DND-41 (cell line): ENCODE measurements around the gene POGLUT2.

Experiments used
- ATAC-seq: fragments of 200-7000 bp; cut with Tn5 transposase; 3 replicates; pipeline ENCODE4 v1.9.1; 2021; ENCODE audit warnings: low read depth; ENCODE audit not compliant: insufficient read depth
- DNase-seq: peaks from one replicate; pipeline ENCODE4 v3.0.0-alpha.2; 2020
- H2AFZ ChIP-seq: 2 replicates; pipeline ENCODE4 v1.6.0; 2012; ENCODE audit warnings: low read depth, low read length
- H3K27ac ChIP-seq: 2 replicates; pipeline ENCODE4 v1.5.1; 2012; ENCODE audit warnings: low read length, inconsistent platforms
- H3K27me3 ChIP-seq: fragments of 200-600 bp; sonication (generic); 2 replicates; pipeline ENCODE4 v1.6.0; 2012; ENCODE audit warnings: low read length, mild to moderate bottlenecking, inconsistent platforms; ENCODE audit not compliant: insufficient read depth, poor library complexity
- H3K36me3 ChIP-seq: 2 replicates; pipeline ENCODE4 v1.5.1; 2012; ENCODE audit warnings: low read length, inconsistent platforms; ENCODE audit not compliant: insufficient read depth
- H3K4me1 ChIP-seq: 2 replicates; pipeline ENCODE4 v1.5.1; 2012; ENCODE audit warnings: mild to moderate bottlenecking, low read length; ENCODE audit not compliant: insufficient read depth
- H3K4me2 ChIP-seq: 2 replicates; pipeline ENCODE4 v1.6.0; 2012; ENCODE audit warnings: mild to moderate bottlenecking, moderate library complexity, low read length, inconsistent platforms; ENCODE audit not compliant: insufficient read depth
- H3K4me3 ChIP-seq, 2 experiments: fragments of 200-600 bp in 1 of 2; shearing (Covaris generic) in 1 of 2; 2 replicates each; pipeline ENCODE4 v1.5.1; 2012 to 2016; ENCODE audit warnings: inconsistent platforms in 2 of 2, low read length in 2 of 2, mild to moderate bottlenecking in 2 of 2, low read depth in 1 of 2, moderate library complexity in 1 of 2
- H3K79me2 ChIP-seq: 2 replicates; pipeline ENCODE4 v1.6.0; 2012; ENCODE audit warnings: low read length, inconsistent platforms; ENCODE audit not compliant: insufficient read depth
- H3K9ac ChIP-seq: 2 replicates; pipeline ENCODE4 v1.6.0; 2012; ENCODE audit warnings: low read depth, mild to moderate bottlenecking, inconsistent platforms, low read length, moderate library complexity
- H3K9me3 ChIP-seq: 2 replicates; pipeline ENCODE4 v1.5.1; 2012; ENCODE audit warnings: low read length, moderate library complexity, mild to moderate bottlenecking, inconsistent platforms; ENCODE audit not compliant: insufficient read depth, severe bottlenecking
- H4K20me1 ChIP-seq: 2 replicates; pipeline ENCODE4 v1.6.0; 2012; ENCODE audit warnings: low read length; ENCODE audit not compliant: insufficient read depth
- CTCF ChIP-seq: IDR thresholded peaks from 2 replicates; pipeline ENCODE4 v1.5.1; 2012; ENCODE audit warnings: borderline replicate concordance, low read length, moderate library complexity, mild to moderate bottlenecking; ENCODE audit not compliant: poor library complexity, severe bottlenecking; ENCODE audit errors: extremely low read depth
- EZH2 ChIP-seq: IDR thresholded peaks from 3 replicates; pipeline ENCODE4 v1.6.1; 2012; ENCODE audit warnings: borderline replicate concordance, low read depth, mild to moderate bottlenecking, moderate library complexity, low read length, inconsistent platforms; ENCODE audit not compliant: severe bottlenecking

The POGLUT2 gene

GRCh38 chr13:102825921-102826706 is 27.3 kb upstream of the POGLUT2 start:
- no peak overlapping the region for H3K9ac ChIP-seq
- H3K36me3 ChIP-seq = peaks cover 53% of the 10 kb centered on the region
- H3K27me3 ChIP-seq = no peaks in the 10 kb centered on the region
- no peak overlapping the region for H3K27ac ChIP-seq
- H3K4me1 ChIP-seq = no peaks in the 10 kb centered on the region
- H4K20me1 ChIP-seq = no peaks in the 10 kb centered on the region
- no peak for ATAC-seq
- H3K9me3 ChIP-seq = no peaks in the 10 kb centered on the region
- no peak for DNase-seq
- TF ChIP-seq CTCF (no peak), EZH2 (no peak)
- H3K4me2 ChIP-seq = no peak overlapping the region
- no peak overlapping the region for H3K4me3 ChIP-seq
- H3K79me2 ChIP-seq = no peaks in the 10 kb centered on the region
- H2AFZ ChIP-seq = no peak overlapping the region

- no peaks in the 10 kb centered on the region for H3K27me3 ChIP-seq
- no peak overlapping the region for H2AFZ ChIP-seq
- peaks cover 55% of the 10 kb centered on the region for H3K36me3 ChIP-seq
- H3K4me3 ChIP-seq = no peak overlapping the region
- no peaks in the 10 kb centered on the region for H3K4me1 ChIP-seq
- no peak overlapping the region for H3K27ac ChIP-seq
- DNase-seq (no peak), ATAC-seq (no peak)
- no peak overlapping the region for H3K9ac ChIP-seq
- TF ChIP-seq CTCF (no peak), EZH2 (no peak)
- H3K9me3 ChIP-seq = no peaks in the 10 kb centered on the region
- no peak overlapping the region for H3K4me2 ChIP-seq
- no peaks in the 10 kb centered on the region for H3K79me2 ChIP-seq
- H4K20me1 ChIP-seq = no peaks in the 10 kb centered on the region
Observed at GRCh38 chr13:102825400-102825799, 26.6 kb upstream of the POGLUT2 start.

GRCh38 chr13:102817907-102818306 is 19.1 kb upstream of the POGLUT2 start:
- no peak for DNase-seq
- Histone ChIP-seq H3K9ac (no peak overlapping the region), H2AFZ (no peak overlapping the region), H3K4me1 (peaks cover 16% of the 10 kb centered on the region), H3K9me3 (no peaks in the 10 kb centered on the region), H4K20me1 (no peaks in the 10 kb centered on the region), H3K27ac (no peak overlapping the region), H3K36me3 (peaks cover 47% of the 10 kb centered on the region), H3K4me2 (no peak overlapping the region), H3K4me3 (no peak overlapping the region), H3K27me3 (no peaks in the 10 kb centered on the region), H3K79me2 (peaks cover 19% of the 10 kb centered on the region; the same call in 1 of the 2 replicates)
- ATAC-seq = no peak
- no peak for TF ChIP-seq CTCF
- TF ChIP-seq EZH2 = no peak

- no peak overlapping the region for H3K4me3 ChIP-seq
- peaks cover 41% of the 10 kb centered on the region for H3K36me3 ChIP-seq
- H3K4me2 ChIP-seq = no peak overlapping the region
- ATAC-seq (no peak), DNase-seq (no peak)
- peaks cover 19% of the 10 kb centered on the region; the same call in 1 of the 2 replicates for H3K79me2 ChIP-seq
- no peaks in the 10 kb centered on the region for H4K20me1 ChIP-seq
- H3K4me1 ChIP-seq = peaks cover 22% of the 10 kb centered on the region
- H2AFZ ChIP-seq = no peak overlapping the region
- no peak for TF ChIP-seq CTCF
- TF ChIP-seq EZH2 = no peak
- no peak overlapping the region for H3K27ac ChIP-seq
- H3K9me3 ChIP-seq = no peaks in the 10 kb centered on the region
- no peak overlapping the region for H3K9ac ChIP-seq
- H3K27me3 ChIP-seq = no peaks in the 10 kb centered on the region
Observed at GRCh38 chr13:102817241-102817640, 18.5 kb upstream of the POGLUT2 start.
